Left renal pelvis (tissue), 4 donors: ENCODE results near the gene GAL3ST2. TPM values are rescaled to one million over a fixed set of nuclear protein-coding genes. Genes with fewer than 3 reads are reported as not detected.

Experiments used
- DNase-seq, 4 donors: peaks; one replicate each; pipeline ENCODE4 v3.0.0-alpha.2; 2013; ENCODE audit warnings: low read depth in 4 of 4, low spot score in 3 of 4
- polyA plus RNA-seq, 4 donors: library from polyadenylated mRNA; unstranded; fragments of 120-200 nt; gene quantifications; one replicate each; pipeline ENCODE4 v1.2.1, GENCODE V29; 2013; ENCODE audit not compliant: insufficient read length in 4 of 4

Gene GAL3ST2
- polyA plus RNA-seq, 4 donors, result 0.16 to 0.87 (median 0.28) TPM

DNA sequence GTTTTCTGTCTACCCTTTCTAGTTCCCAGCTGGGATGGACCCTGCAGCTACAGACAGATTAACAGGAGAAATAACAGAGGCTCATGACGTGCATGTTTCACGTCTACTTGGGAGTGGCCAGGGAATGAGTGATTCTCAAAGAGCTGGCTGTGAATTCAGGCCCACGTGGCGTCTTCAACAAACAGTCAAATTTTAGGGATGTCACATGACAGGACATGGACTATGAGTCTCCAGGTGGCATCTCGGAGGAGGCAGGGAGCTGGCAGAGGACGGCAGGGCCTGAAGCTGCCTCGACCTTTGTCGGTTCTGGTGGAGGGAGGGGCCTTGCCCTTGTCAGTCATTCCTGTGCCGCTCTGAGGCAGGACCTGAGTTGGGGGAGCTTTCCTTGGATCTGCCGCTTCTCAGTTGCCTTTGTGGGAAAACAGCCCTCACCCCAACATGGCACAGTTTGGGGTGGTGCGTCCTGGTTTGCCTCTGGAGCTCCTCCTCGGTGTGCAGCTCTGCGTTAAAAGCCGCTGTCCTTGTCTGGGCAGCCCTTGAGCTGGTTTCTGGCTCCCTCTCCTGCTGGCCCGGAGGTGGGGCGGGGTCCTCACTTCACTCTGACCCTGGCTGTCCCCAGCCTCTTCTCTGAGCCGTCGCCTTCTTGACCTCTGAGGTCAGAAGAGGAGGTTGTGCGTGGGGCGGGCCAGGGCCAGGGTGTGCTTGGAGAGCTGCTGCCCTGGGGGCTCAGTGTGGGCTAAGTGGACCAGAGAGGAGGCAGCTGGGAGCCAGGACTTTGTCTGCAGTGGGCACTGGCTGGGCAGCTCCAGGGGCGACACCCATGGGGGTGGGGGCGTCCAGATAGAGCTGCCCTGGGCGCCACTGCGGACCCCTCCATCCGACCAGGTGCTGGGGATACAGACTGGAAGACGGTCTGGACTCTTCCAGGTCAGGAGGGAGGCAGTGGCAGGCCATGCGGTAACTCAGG is 12.1 kb upstream of the GAL3ST2 start:
- no peak for DNase-seq

DNA sequence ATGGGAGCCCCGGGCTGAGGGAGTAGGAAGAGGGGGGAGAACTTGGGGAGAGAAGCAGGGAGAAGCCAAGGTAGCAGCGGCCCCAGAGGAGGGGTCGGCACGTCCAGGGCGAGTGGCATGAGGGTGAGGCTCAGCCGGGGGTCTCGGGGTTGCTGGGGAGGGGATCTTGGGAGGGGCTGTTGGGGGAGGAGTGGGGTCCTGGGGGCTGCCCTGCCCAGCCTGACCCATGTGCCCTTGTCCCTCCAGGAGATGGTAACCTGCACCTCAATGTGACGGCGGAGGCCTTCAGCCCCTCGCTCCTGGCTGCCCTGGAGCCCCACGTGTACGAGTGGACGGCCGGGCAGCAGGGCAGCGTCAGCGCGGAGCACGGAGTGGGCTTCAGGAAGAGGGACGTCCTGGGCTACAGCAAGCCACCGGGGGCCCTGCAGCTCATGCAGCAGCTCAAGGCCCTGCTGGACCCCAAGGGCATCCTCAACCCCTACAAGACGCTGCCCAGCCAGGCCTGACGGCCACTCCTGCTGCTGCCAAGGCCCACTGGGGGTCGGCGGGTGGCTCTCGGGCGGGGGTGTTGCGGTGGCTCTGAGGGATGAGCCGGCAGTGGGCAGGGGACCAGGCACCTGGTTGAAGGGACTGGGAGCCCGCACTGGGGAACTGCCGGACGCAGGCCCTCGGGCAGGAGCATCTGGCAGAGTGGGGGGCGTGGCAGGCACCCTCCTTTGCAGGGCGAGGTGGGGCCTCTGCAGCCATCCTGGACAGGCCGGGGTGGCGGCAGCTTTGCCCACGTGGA is 9.0 kb upstream of the GAL3ST2 start:
- no peak for DNase-seq

DNA sequence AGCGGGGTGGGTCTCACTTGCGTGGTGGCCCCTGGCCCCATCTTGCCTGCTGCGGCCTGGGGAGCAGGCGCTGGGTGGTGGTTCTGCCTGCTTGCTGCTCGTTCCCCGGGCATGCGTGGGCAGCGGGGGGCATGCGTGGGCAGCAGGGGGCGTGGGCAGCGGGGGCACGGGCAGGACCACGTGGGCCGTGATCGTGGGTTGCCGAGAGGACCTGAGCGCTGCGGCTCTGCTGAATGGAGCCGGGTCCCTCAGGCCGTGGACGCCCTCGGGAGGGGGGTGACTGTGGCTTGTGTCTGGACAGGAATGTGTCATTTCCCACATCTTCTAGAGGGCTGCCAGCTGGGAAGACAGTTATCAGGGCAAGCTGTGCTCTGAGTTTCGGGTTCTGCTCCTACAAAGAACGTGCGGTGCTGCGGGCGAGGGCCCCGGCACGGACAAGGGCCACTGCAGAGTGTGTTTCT is 8.3 kb upstream of the GAL3ST2 start:
- no peak for DNase-seq

- DNase-seq, result no peak
Measured at GRCh38 chr2:241768850-241769249, 7.8 kb upstream of the GAL3ST2 start.

DNA sequence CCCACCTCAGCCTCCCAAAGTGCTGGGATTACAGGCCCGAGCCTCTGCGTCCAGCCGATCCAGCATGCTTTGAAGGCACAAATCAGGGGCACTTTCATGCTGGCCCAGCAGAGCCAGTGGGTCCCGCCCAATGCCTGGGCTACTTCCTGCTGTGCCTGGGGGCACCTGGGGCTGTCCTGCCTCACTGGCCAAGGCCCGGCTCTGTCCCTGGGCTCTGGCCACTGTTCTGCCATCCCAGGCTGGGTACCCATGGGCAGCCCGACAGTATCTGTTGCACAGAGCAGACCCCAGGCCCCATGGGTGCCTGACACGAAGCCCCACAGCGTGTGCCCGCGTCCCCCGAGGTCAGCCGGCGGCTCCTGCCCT is 6.8 kb upstream of the GAL3ST2 start:
- DNase-seq, result no peak

GRCh38 chr2:241770185-241770935 is 6.3 kb upstream of the GAL3ST2 start:
- no peak for DNase-seq

- DNase-seq, result no peak
Measured at GRCh38 chr2:241770936-241771285, 5.7 kb upstream of the GAL3ST2 start.

DNA sequence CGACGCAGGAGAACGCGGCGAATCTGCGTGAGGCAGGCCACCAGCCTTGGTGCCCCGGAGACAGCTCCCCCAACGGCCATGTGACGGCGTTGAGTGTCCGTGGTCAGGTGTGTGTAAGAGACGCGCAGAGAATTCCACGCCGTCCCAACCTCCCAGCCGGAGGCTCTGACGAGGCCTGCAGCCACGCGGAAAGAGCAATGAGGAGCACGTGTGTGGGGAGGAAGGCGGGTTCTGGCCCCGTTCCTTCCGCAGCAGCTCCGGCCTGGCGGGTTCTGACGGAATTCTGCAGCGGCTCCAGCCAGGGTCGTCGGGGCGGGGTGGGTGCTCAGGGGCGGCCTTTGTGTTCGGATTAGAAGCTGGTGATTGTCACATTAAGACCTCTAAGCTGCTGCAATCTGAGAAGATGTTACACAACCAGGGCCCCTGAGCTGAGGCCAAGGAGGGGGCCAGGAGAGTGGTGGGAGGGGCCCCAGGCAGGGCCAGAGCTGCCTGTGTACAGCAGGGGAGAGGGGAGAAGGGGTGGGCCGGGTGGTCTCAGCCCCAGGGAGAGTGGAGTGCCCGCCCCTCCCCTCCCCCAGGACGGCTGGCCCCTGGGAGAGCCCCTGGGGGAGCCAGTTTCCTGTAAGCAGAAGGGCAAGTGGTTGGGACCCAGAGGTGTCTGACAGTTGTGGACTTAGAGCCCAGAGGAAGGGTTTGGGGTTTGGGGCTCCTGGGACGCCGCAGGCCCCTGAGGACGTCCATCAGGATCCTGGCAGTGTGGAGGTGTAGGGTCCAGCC is 5.1 kb upstream of the GAL3ST2 start:
- no peak for DNase-seq

- DNase-seq, result no peak
Measured at GRCh38 chr2:241772063-241772499, 4.5 kb upstream of the GAL3ST2 start.

GRCh38 chr2:241773511-241774418 is 2.9 kb upstream of the GAL3ST2 start:
- no peak for DNase-seq

DNA sequence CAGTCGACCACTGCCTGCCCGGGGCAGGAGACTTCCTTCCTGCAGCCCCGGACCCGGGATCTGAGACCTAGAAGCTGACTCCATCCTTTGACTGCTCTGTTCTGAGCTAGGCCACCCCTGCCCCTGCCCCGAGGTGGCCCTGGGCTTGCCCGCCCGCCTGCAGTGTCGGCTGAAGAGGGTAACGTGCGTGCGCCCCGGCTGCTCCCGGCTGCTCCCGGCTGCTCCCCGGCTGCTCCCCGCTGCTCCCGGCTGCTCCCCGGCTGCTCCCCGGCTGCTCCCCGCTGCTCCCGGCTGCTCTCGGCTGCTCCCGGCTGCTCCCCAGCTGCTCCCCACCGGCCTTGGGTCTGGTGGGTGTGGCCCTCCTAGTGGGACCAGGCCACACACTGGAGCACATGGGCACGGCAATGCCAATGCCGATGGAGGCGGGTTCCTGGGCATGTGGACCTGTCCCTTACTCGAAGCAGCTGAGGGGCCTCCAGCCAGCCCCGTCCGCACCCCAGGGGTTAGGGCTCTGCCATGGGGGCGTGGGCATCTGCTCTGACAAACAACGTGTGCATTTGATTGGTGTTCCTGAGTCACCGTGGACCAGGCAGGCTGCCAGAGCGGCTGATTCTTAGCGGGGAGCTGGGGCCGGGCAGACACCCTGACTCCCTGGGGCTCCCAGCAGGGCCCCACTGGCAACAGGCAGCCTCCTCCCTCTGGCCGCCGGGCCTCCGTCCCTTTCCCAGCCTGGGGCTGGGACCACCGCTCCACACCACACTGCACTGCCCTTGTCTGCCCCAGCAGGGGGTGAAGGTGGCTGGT is 2.0 kb upstream of the GAL3ST2 start:
- no peak for DNase-seq

DNA sequence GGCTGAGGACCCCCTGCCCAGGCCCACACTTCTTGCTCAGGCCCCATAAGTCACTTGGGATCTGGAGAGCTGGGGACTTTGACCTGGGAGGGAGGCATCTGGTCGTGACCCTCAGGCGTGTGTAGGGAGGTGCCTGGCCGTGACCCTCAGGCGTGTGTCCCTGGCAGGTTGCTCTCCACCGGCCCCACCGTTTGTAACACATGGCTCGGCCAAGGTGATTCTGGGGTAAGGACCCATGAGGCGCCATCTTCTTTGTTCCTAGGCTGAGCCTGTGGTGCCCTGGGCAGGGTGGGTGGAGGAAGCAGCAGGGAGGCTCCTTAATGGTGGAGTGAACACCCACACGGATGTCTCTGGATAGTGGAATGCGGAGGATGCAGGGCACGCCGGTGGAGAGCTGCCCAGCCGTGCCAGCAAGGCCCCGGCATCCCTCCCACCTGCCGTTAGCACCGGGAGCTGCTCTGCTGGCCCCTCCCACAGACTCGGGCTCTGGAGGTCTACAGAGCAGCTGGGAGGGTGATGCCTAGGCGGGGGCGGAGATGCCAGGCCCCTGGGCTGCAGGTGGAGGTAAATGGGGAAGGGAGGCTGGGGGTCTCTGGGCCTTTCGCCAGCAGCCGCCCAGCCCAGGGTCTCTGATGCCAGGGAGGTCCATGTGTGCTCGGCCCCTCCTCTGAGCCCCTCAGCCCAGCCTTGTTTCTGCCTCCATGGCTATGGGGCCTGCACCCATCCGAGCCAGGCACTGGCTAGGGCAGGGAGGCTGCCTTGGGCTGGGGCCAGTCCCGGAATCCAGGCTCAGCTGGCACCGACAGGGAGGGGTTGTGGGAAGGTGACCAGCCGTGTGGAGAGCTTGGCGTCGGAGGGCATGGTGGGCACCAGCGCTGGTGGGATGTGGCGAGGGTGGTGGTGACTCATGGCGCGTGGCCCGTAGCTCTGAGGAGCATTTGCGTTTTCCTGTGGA is 1.1 kb upstream of the GAL3ST2 start:
- DNase-seq, result no peak

DNA sequence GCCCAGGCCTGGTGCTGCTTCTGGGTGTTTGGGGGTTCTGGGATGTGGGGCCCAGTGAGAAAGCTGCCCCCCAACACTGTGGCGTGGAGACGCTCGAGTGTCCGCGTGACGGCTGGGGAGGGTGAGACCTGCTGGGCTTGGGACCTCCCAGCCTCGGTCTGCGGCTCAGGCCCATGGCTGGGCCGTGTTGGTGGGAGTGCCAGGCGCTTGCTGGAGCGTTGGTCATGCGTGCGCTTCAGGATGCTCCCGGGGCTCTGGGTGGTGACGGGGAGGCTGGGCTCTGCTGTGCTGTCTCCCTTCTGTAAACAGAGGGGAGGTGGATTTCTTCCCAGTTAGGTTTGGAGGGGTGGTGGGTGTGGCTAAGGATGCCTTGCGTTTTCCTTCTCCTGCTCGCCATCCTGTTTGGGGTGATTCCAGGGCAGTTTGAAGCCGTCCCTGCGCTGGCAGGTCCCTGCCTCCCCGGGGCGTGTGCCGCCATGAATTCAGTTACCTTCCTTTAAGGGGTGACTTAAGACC is 606 bp downstream of the GAL3ST2 start:
- no peak for DNase-seq

- no peak for DNase-seq
Measured at GRCh38 chr2:241777686-241778627, 1.3 kb downstream of the GAL3ST2 start.

DNA sequence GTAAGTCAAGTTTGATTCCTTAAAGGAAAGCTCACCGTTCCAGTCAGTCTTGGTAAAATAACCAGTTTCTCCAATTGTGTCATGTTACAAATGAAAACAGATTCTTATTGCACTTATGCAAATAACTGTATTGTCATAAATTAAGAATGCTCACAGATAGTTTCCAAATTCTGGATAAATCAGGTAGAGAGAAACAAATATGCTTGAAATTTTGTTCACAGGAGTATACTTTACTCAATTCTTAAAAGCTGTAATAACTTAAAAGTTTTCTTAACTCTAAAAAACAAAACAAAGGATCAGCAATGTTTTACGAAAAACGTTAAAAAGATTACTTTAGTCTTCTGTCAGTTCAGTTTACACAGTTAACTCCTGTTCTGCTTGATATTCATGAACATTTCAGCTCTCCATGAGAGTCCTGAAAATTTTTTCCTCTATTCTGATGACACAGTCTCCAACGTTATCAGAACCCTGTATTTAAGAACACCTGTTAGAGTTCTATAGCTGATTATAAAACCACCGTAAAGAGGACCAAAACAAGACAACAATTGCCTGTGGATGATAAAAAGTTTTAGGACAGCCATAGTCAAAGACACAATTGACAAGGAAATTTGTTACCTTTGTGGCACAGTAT is 4.4 kb downstream of the GAL3ST2 start:
- DNase-seq, result no peak
